HepG2 (cell line): ENCODE data around the gene ACOT8. TPM values are rescaled to one million over a fixed set of nuclear protein-coding genes. Genes with fewer than 3 reads are reported as not detected.

ENCODE experiments used
- CENPX ChIP-seq: sonication (generic); formaldehyde crosslinking; IDR thresholded peaks from 2 replicates; pipeline ENCODE4 v1.9.0; 2021; ENCODE audit warnings: mild to moderate bottlenecking, missing genetic modification reagents, moderate library complexity
- CSRNP1 ChIP-seq: sonication (generic); formaldehyde crosslinking; IDR thresholded peaks from 2 replicates; pipeline ENCODE4 v1.8.1; 2023; ENCODE audit warnings: mild to moderate bottlenecking, missing genetic modification reagents
- DMTF1 ChIP-seq: sonication (generic); formaldehyde crosslinking; IDR thresholded peaks from 2 replicates; pipeline ENCODE4 v1.4.0; 2020; ENCODE audit warnings: mild to moderate bottlenecking, missing genetic modification reagents
- EHMT2 ChIP-seq: fragments of 200-600 bp; sonication (generic); IDR thresholded peaks from 2 replicates; pipeline ENCODE4 v1.7.0; 2017; ENCODE audit warnings: antibody characterized with exemption, low read depth, low read length, borderline replicate concordance
- ELK4 ChIP-seq: sonication (generic); formaldehyde crosslinking; IDR thresholded peaks from 2 replicates; pipeline ENCODE4 v1.9.0; 2021; ENCODE audit warnings: missing genetic modification reagents, borderline replicate concordance
- HNF1B ChIP-seq: sonication (generic); formaldehyde crosslinking; IDR thresholded peaks from 2 replicates; pipeline ENCODE4 v1.5.1; 2020; ENCODE audit warnings: mild to moderate bottlenecking, moderate library complexity, missing genetic modification reagents
- HNRNPK ChIP-seq: fragments of 200-400 bp; formaldehyde crosslinking; IDR thresholded peaks from 2 replicates; pipeline ENCODE4 v1.6.1; 2018; ENCODE audit warnings: low read length, low read depth, moderate library complexity, mild to moderate bottlenecking; ENCODE audit not compliant: poor library complexity, severe bottlenecking
- PAXIP1 ChIP-seq: sonication (generic); formaldehyde crosslinking; conservative IDR thresholded peaks from 2 replicates; pipeline ENCODE4 v1.4.0; 2020; ENCODE audit warnings: mild to moderate bottlenecking, missing genetic modification reagents, moderate library complexity
- PITX1 ChIP-seq: sonication (generic); formaldehyde crosslinking; IDR thresholded peaks from 2 replicates; pipeline ENCODE4 v1.5.1; 2020; ENCODE audit warnings: mild to moderate bottlenecking, missing genetic modification reagents
- RXRB ChIP-seq: IDR thresholded peaks from 2 replicates; pipeline ENCODE4 v1.6.1; 2016; ENCODE audit warnings: borderline replicate concordance, missing genetic modification reagents, missing compliant biosample characterization
- TCF7 ChIP-seq: sonication (generic); IDR thresholded peaks from 2 replicates; pipeline ENCODE4 v1.6.1; 2016; ENCODE audit warnings: antibody characterized with exemption, low read depth
- TEAD3 ChIP-seq: optimal IDR thresholded peaks from 2 replicates; pipeline ENCODE3; 2016; ENCODE audit warnings: borderline replicate concordance
- THYN1 ChIP-seq: sonication (generic); formaldehyde crosslinking; IDR thresholded peaks from 2 replicates; pipeline ENCODE4 v1.8.1; 2023; ENCODE audit warnings: low read depth, mild to moderate bottlenecking, moderate library complexity, missing genetic modification reagents, borderline replicate concordance
- ZC3H4 ChIP-seq: sonication (generic); formaldehyde crosslinking; IDR thresholded peaks from 2 replicates; pipeline ENCODE4 v1.4.0; 2020; ENCODE audit warnings: missing genetic modification reagents, borderline replicate concordance
- ZNF296 ChIP-seq: sonication (generic); formaldehyde crosslinking; conservative IDR thresholded peaks from 2 replicates; pipeline ENCODE4 v1.5.0; 2020; ENCODE audit warnings: mild to moderate bottlenecking, missing genetic modification reagents
- ZNF331 ChIP-seq: sonication (generic); formaldehyde crosslinking; IDR thresholded peaks from 2 replicates; pipeline ENCODE4 v1.4.0; 2020; ENCODE audit warnings: missing genetic modification reagents
- ZSCAN22 ChIP-seq: sonication (generic); formaldehyde crosslinking; IDR thresholded peaks from 2 replicates; pipeline ENCODE4 v1.4.0; 2020; ENCODE audit warnings: mild to moderate bottlenecking, missing genetic modification reagents
- polyA plus RNA-seq, 8 experiments: library from polyadenylated mRNA; depleted of rRNA in 3 of 8; stranded (reverse) in 7 of 8; unstranded in 1 of 8; fragments of >200 nt; fragmentation: Illumina TruSeq in 4 of 8; extraction: Trizol in 4 of 8; gene quantifications; 2 replicates each; pipeline versions ENCODE4 v1.2.1 to v1.2.3, GENCODE V29; 2011 to 2016; ENCODE audit warnings: low read depth in 4 of 8, missing spikeins in 1 of 8, mixed read lengths in 1 of 8; ENCODE audit not compliant: insufficient read depth in 1 of 8
- total RNA-seq, 5 experiments: library from RNA; depleted of rRNA; stranded (reverse); fragments of >200 nt; fragmentation: Illumina TruSeq; extraction: Trizol; gene quantifications; 2 replicates each; pipeline ENCODE4 v1.2.3, GENCODE V29; 2016; ENCODE audit warnings: low read depth in 1 of 5

ACOT8 gene
- total and polyA plus RNA-seq, 2 of the 13 experiments (the other 11 are each of a cell fraction or from before 2014, with no cell fraction given), result 31.4 to 45.5 TPM

GRCh38 chr20:45823949-45824835 is 33.0 kb downstream of the ACOT8 start (continued):
- no peak for TF ChIP-seq DMTF1 (CRISPR knock-in tag)
- TF ChIP-seq ZNF296 (CRISPR knock-in tag), result no peak
- TF ChIP-seq ZNF331 (CRISPR knock-in tag), result 0 out of 2 replicates have a peak, but pooled peaks have one; percentile 55
- no peak for TF ChIP-seq TCF7
- TF ChIP-seq ZSCAN22, result no peak
- TF ChIP-seq PITX1, result no peak
- TF ChIP-seq PAXIP1, result no peak
- no peak for TF ChIP-seq ELK4 (CRISPR knock-in tag)
- TF ChIP-seq CSRNP1, result no peak
- TF ChIP-seq CENPX (CRISPR knock-in tag), result no peak
- TF ChIP-seq TEAD3, result no peak
- TF ChIP-seq HNF1B (CRISPR knock-in tag), result peak; percentile 50; the same call in 1 of the 2 replicates
- TF ChIP-seq HNRNPK, result no peak
- 0 out of 2 replicates have a peak, but pooled peaks have one; percentile 48 for TF ChIP-seq RXRB (CRISPR knock-in tag)
- TF ChIP-seq EHMT2, result no peak
- no peak for TF ChIP-seq ZC3H4 (CRISPR knock-in tag)
- TF ChIP-seq THYN1 (CRISPR knock-in tag), result no peak
